Activated CD8-positive, alpha-beta memory T cell treated with anti-CD3 and anti-CD28 coated beads, Interleukin-2, amount 50 U/mL, for 24 hours (primary cell): ENCODE data around the gene MATR3.
A peak's percentile ranks its signal among the peaks of the same experiment; 100 is the strongest.

ENCODE experiments used
- DNase-seq: peaks from one replicate; pipeline ENCODE4 v3.0.0-alpha.2; 2020; ENCODE audit errors: extremely low read depth

MATR3 gene

DNA sequence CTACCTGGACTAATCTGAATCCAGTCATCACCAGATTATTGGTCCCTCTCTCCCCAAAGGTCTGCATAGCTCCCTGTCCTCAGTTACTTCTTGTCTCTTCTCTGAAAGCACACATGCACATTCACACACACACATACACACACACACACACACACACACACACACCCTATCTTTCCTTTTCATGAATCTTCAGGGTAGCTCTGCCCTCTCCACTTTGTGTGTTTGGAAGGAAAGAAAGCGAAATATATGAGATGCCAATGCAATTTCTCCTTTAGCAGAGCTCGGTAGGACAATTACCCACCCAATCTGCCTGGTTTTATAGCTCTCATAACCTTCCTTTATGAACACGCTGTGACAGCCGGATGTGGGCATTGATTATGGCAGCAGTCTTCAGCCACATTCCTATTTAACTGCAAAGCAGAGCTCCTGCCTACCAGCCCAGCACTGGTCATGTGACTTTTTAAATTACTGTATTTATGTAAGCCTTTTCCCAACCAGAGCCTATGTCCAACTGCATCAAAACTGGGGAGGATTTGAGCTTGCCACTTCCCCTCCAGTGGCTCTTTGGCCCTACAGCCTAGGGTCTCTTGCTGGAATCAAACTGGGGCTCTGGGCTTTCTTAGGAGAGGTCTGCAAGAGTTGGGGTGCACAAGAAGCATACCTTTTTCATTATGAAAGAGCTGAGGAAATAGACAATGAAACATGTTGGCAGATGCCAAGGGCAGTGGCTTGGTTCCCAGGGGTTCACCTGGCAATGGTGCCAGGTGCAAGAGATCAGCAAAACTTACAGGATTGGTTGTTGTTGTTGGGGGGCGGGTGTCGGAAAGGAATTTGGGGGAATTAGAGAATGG is 20.8 kb upstream of the MATR3 start:
- DNase-seq = no peak

- DNase-seq = no peak
Observed at GRCh38 chr5:139273322-139273571, 20.3 kb upstream of the MATR3 start.

- peak; percentile 65 for DNase-seq
Observed at GRCh38 chr5:139273572-139274289, 19.8 kb upstream of the MATR3 start.

- DNase-seq = no peak
Observed at GRCh38 chr5:139275536-139275935, 18.0 kb upstream of the MATR3 start.

DNA sequence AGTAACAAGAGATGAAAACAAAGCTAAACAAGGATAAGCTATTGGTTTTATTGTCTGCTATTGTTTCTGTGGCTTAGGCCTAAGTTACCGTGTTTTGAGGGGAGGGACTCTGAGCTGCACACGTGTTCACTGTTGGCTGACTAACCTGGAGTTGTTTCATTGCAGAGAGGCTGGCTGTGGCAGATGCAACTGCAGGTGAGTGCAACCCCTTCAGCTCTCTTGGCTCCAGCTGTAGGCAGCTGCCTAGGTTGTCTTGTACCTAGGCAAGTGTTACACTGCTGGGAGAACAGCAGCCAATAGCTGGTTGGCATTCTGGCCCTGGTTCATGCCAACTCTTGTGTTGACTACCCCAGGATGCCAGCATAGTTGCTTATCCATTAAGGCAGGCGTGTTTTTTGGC is 17.6 kb upstream of the MATR3 start:
- no peak for DNase-seq

DNA sequence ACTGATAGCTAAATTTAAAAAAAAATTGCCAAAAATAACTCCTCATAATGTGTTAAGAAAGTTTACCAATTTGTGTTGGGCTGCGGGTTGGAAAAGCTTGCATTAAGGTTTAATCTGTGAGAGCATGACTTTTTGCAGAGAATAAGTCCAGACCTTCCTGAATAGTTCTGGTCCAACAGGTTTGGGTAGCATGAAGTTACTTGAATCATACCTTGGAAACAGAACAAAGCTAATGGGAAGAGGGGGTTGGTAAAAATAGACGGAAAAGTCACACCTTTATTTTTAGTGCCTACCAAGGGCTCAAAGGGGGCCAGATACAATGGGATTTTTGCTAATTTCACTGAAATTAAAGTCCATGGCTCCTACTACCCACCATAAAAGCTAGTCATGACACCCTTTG is 17.1 kb upstream of the MATR3 start:
- no peak for DNase-seq

- DNase-seq = no peak
Observed at GRCh38 chr5:139277171-139277570, 16.4 kb upstream of the MATR3 start.

- DNase-seq = no peak
Observed at GRCh38 chr5:139278540-139279274, 14.8 kb upstream of the MATR3 start.

GRCh38 chr5:139282197-139282557 is 11.4 kb upstream of the MATR3 start:
- no peak for DNase-seq

- no peak for DNase-seq
Observed at GRCh38 chr5:139283252-139284166, 10.0 kb upstream of the MATR3 start.

DNA sequence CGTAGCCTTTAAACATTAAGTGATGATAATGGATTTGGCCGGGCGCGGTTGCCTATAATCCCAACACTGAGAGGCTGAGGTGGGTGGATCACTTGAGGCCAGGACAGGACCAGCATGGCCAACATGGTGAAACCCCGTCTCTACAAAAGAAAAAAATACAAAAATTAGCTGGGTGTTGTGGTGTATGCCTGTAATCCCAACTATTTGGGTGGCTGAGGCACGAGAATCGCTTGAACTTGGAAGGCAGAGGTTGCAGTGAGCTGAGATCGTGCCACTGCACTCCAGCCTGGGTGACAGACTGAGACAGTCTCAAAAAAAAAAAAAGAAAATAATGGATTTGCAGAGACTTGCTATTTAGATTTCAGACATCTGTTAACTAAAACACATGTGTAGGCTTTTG is 9.2 kb upstream of the MATR3 start:
- no peak for DNase-seq

GRCh38 chr5:139285651-139286392 is 7.7 kb upstream of the MATR3 start:
- no peak for DNase-seq

GRCh38 chr5:139287890-139288635 is 5.5 kb upstream of the MATR3 start:
- DNase-seq = no peak

GRCh38 chr5:139291051-139291450 is 2.5 kb upstream of the MATR3 start:
- DNase-seq = no peak

DNA sequence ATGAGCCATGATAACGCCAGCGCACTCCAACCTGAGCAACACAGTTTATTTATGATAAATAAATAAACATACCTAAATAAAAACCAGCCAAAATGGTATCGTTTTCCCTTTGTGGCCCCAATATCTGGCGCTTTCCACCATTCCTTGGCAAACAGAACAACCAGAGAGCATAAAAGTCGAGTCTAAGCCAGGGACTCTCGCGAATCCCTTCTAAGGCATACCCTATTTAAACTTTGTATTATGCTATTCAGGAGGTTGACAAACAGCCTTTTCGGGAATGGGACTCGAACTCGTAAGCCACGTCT is 386 bp upstream of the MATR3 start:
- DNase-seq = no peak

GRCh38 chr5:139294374-139295165 is 1.0 kb downstream of the MATR3 start:
- DNase-seq = no peak

DNA sequence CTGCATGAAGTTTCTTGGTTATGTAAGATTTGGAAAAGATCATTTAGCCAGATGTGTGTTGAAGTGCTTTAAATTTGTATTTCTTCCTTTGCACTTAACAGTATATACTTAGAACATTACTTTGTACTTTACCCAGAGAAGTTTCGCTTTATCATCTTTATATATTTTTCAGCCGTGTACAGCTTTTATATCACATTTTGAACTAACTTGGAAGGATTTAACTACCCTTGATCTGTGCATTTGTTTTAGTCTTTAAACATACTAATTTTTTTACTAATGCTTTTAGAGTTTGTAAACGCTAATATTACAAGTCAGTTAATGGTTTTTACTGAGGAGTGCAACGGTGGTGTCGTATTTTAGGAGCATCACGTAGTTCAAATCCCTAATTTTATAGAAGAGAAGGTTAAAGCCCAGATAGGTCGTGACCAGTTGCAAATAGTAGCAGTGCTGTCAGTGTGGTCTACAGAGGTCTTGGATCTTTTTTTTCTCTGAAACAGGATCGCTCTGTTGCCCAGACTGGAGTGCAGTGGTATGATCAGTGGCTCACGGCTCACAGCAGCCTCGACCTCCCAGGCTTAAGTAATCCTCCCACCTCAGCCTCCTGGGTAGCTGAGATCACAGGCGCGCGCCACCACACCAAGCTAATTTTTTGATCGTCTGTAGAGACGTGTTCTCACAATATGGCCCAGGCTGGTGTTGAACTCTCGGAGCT is 2.0 kb downstream of the MATR3 start:
- no peak for DNase-seq

DNA sequence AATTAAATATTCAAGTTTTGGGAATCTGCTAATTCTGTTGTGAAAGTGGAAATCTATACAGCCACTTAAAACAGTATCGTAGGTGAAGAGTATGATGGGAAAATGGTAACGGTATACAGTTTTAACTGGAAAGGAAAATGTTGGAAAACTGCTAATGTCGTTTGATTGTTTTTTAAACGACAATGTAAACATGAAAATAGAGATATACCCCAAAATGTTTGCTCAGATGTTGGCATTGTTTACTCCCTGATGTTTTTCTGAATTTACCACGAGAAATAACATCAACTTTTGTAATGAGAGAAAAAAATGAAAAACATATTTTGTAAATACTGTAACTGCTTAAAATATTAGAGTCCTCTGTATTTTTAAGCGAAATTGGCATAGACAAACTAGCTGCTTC is 2.7 kb downstream of the MATR3 start:
- DNase-seq = no peak

DNA sequence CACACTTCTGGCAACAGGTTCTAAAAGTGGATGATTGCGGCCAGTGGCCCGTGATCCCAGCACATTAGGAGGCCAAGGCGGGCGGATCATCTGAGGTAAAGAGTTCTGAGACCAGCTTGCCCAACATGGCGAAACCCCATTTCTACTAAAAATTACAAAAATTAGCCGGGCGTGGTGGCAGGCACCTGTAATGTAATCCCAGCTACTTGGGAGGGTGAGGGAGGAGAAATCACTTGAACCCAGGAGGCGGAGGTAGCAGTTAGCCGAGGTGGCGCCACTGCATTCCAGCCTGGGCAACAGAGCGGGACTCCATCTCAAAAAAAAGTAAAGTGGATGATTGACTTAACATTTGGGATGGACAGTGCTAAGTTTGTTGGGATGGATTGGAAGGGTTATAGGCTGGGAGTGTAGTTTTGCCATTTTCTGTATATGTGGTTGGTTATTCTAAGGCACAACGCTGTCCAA is 3.4 kb downstream of the MATR3 start:
- no peak for DNase-seq
